ENCODE results near the gene FAM237B.

The FAM237B gene

DNA sequence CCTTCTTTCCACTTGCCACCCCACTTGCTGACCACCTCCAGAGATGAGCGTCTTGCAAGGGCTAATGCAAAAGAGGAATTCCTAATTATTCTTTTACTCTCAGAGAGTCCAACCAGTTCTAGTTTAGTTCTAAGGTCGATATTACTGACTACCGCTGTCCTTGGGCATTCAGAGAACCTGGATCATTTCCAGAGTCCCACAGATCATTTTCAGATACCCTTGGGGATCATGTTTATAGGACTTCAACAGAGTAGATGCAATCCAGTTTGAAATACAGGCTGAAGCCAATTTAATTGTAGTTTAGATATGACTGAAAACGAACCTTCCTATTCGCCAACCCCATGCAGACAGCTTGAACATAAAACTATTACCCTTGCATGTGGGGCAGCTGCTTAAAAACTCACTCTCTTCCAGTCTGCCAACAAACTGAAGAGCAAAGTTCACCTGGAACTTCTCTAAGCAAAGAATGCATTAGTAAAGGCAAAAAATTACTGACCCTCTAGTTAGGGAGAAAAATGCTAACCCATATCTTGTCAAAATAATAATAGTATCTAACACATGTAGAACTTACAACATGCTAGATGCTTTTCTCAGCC, 53.7 kb downstream of the FAM237B start:
- DNase-seq (ENCODE audit: low spot score), result no peak
- TF ChIP-seq, protein P1, sequence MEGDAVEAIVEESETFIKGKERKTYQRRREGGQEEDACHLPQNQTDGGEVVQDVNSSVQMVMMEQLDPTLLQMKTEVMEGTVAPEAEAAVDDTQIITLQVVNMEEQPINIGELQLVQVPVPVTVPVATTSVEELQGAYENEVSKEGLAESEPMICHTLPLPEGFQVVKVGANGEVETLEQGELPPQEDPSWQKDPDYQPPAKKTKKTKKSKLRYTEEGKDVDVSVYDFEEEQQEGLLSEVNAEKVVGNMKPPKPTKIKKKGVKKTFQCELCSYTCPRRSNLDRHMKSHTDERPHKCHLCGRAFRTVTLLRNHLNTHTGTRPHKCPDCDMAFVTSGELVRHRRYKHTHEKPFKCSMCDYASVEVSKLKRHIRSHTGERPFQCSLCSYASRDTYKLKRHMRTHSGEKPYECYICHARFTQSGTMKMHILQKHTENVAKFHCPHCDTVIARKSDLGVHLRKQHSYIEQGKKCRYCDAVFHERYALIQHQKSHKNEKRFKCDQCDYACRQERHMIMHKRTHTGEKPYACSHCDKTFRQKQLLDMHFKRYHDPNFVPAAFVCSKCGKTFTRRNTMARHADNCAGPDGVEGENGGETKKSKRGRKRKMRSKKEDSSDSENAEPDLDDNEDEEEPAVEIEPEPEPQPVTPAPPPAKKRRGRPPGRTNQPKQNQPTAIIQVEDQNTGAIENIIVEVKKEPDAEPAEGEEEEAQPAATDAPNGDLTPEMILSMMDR (IDR thresholded peaks at IDR 0.05; ENCODE audit: extremely low read depth, missing control alignments), result no peak

DNA sequence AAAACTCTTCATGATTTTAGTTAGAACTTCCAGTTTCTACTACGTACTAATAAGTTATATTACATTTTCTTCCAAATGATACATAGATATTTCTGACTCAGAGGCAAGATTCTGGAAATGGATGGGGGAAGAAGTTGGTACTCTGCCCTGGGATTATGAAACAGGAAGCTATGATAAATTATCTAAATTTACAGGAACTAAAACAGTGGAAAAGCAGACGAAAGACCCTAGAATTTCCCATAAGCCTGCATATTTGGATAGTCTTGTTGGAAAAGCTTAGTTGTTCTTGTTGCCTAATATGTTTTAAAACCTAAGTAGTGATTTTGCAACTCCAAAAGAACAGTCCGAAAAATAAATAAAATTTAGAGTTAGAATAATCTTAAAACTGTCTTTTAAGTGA, 54.3 kb downstream of the FAM237B start:
- TF ChIP-seq, protein P1 (IDR thresholded peaks at IDR 0.05; ENCODE audit: extremely low read depth, missing control alignments), result no peak
- DNase-seq (ENCODE audit: low spot score), result no peak

Measured in GM20000 (cell line).